OCI-LY3 (cell line): ENCODE results near the gene COL16A1.

Experiments used
- H2AFZ ChIP-seq: fragments of 200-600, 300-600 bp; shearing (Covaris generic); 2 replicates; pipeline ENCODE4 v1.6.0; 2014; ENCODE audit warnings: antibody characterized with exemption, low read depth, low read length
- H3K27ac ChIP-seq: fragments of 200-600, 300-600 bp; sonication (generic); 2 replicates; pipeline ENCODE4 v1.5.1; 2014; ENCODE audit warnings: mild to moderate bottlenecking, low read length, moderate library complexity, mixed read lengths
- H3K27me3 ChIP-seq: fragments of 200-600, 300-600 bp; sonication (generic); 2 replicates; pipeline ENCODE4 v1.6.1; 2014; ENCODE audit warnings: low read depth, low read length, mixed read lengths
- H3K36me3 ChIP-seq: fragments of 200-600, 300-600 bp; sonication (generic); replicated peaks from 2 replicates; pipeline ENCODE3; 2014; ENCODE audit warnings: low read depth, low read length, mixed read lengths
- H3K4me1 ChIP-seq: fragments of 300-600, 200-600 bp; sonication (generic); 2 replicates; pipeline ENCODE4 v1.6.1; 2014; ENCODE audit warnings: low read length, mixed read lengths
- H3K4me2 ChIP-seq: fragments of 200-600, 300-600 bp; sonication (generic); 2 replicates; pipeline ENCODE4 v1.6.1; 2014; ENCODE audit warnings: low read length, mixed read lengths
- H3K4me3 ChIP-seq: fragments of 300-600, 200-600 bp; sonication (generic); 2 replicates; pipeline ENCODE4 v1.5.1; 2014; ENCODE audit warnings: antibody characterized with exemption, mild to moderate bottlenecking, low read length, moderate library complexity
- H3K79me2 ChIP-seq: fragments of 300-600, 200-600 bp; shearing (Covaris generic); 2 replicates; pipeline ENCODE4 v1.6.1; 2014; ENCODE audit warnings: mild to moderate bottlenecking, low read length, mixed read lengths
- H3K9ac ChIP-seq: fragments of 300-600, 200-600 bp; shearing (Covaris generic); 2 replicates; pipeline ENCODE4 v1.6.0; 2014; ENCODE audit warnings: mild to moderate bottlenecking, low read length, moderate library complexity
- H3K9me3 ChIP-seq: fragments of 200-600, 300-600 bp; shearing (Covaris generic); 2 replicates; pipeline ENCODE4 v1.6.1; 2014; ENCODE audit warnings: low read length, mixed read lengths; ENCODE audit not compliant: insufficient read depth
- H4K20me1 ChIP-seq: fragments of 200-600, 300-600 bp; sonication (generic); 2 replicates; pipeline ENCODE4 v1.6.1; 2016; ENCODE audit warnings: low read length, mixed read lengths; ENCODE audit not compliant: insufficient read depth
- EZH2phosphoT487 ChIP-seq: fragments of 200-600 bp; shearing (Covaris generic); IDR thresholded peaks from 2 replicates; pipeline ENCODE4 v1.6.1; 2018; ENCODE audit warnings: antibody characterized with exemption, mixed run types, low read depth
- TF ChIP-seq, protein P1 (sequence below): fragments of 200-600, 300-600 bp; sonication (generic); IDR thresholded peaks from 2 replicates; pipeline ENCODE4 v1.5.1; 2014; ENCODE audit warnings: antibody characterized with exemption, low read length, low read depth

COL16A1 gene

GRCh38 chr1:31653717-31654473 is 49.9 kb downstream of the COL16A1 start:
- Histone ChIP-seq H3K36me3 (no peaks in the 10 kb centered on the region), H3K4me3 (no peak overlapping the region), H3K4me1 (no peaks in the 10 kb centered on the region), H3K27me3 (no peaks in the 10 kb centered on the region), H3K27ac (no peak overlapping the region), H3K9me3 (no peaks in the 10 kb centered on the region), H2AFZ (no peak overlapping the region), H3K79me2 (no peaks in the 10 kb centered on the region), H4K20me1 (no peaks in the 10 kb centered on the region), H3K4me2 (no peak overlapping the region), H3K9ac (no peak overlapping the region)
- TF ChIP-seq, protein P1, sequence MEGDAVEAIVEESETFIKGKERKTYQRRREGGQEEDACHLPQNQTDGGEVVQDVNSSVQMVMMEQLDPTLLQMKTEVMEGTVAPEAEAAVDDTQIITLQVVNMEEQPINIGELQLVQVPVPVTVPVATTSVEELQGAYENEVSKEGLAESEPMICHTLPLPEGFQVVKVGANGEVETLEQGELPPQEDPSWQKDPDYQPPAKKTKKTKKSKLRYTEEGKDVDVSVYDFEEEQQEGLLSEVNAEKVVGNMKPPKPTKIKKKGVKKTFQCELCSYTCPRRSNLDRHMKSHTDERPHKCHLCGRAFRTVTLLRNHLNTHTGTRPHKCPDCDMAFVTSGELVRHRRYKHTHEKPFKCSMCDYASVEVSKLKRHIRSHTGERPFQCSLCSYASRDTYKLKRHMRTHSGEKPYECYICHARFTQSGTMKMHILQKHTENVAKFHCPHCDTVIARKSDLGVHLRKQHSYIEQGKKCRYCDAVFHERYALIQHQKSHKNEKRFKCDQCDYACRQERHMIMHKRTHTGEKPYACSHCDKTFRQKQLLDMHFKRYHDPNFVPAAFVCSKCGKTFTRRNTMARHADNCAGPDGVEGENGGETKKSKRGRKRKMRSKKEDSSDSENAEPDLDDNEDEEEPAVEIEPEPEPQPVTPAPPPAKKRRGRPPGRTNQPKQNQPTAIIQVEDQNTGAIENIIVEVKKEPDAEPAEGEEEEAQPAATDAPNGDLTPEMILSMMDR = no peak

DNA sequence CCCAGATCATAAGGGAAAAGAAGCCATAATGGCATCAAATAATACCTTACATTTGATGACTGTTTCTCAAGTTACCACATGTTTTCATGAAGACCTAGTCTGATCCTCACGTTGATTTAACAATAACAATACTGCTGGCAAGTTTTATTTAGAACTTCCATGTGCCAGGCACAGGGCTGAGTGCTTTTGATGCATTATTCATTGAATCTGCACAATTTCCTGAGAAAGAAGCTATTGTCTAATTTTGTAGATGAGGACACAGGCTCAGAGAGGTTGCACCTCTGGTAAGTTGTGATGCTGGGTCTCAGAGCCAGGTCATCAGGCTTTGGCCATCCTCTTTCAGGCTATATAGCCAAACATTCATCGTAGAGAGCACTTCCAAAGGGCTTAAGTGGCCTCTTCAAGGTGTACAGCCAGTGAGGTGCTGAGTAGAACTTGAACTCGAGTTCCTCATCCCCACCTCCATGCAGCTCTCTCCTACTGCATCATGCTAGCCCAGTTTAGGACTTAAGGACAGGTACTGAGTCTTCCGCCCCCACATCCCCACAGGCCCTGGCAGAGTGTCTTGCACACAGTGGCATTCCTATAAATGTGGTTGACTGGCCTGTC is 50.8 kb downstream of the COL16A1 start:
- no peak overlapping the region for H3K4me2 ChIP-seq
- H4K20me1 ChIP-seq = no peaks in the 10 kb centered on the region
- no peaks in the 10 kb centered on the region for H3K36me3 ChIP-seq
- H3K27ac ChIP-seq = no peak overlapping the region
- TF ChIP-seq, protein P1 = no peak
- no peak for TF ChIP-seq EZH2phosphoT487
- no peaks in the 10 kb centered on the region for H3K9me3 ChIP-seq
- H3K4me3 ChIP-seq = no peak overlapping the region
- H3K27me3 ChIP-seq = no peaks in the 10 kb centered on the region
- no peaks in the 10 kb centered on the region for H3K79me2 ChIP-seq
- no peak overlapping the region for H3K9ac ChIP-seq
- no peak overlapping the region for H2AFZ ChIP-seq
- H3K4me1 ChIP-seq = no peaks in the 10 kb centered on the region

DNA sequence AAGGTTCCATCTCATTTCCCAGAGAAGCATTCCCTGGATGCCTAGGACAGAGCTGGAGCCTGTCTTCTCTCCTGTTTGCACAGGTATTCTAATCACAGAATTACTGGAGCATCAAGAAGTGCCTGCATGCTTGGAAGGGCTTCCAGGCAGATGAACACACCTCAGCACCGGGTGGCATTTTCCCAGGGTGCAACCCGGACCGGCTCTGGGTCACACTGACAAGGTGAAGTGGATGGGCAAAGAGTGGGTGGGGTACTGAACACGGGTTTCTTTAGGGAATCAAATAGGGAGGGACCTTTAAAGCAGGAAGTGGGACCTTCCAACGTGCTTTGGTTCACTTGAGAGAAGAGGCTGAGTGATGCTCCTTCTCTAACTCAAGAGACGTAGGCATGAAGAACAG is 52.1 kb downstream of the COL16A1 start:
- H3K9me3 ChIP-seq = no peaks in the 10 kb centered on the region
- H3K4me1 ChIP-seq = no peaks in the 10 kb centered on the region
- H3K36me3 ChIP-seq = no peaks in the 10 kb centered on the region
- no peak overlapping the region for H3K4me3 ChIP-seq
- no peak overlapping the region for H3K4me2 ChIP-seq
- no peak overlapping the region for H3K9ac ChIP-seq
- no peaks in the 10 kb centered on the region for H3K27me3 ChIP-seq
- TF ChIP-seq EZH2phosphoT487 = no peak
- TF ChIP-seq, protein P1 = no peak
- no peaks in the 10 kb centered on the region for H3K79me2 ChIP-seq
- H4K20me1 ChIP-seq = no peaks in the 10 kb centered on the region
- H2AFZ ChIP-seq = no peak overlapping the region
- no peak overlapping the region for H3K27ac ChIP-seq

DNA sequence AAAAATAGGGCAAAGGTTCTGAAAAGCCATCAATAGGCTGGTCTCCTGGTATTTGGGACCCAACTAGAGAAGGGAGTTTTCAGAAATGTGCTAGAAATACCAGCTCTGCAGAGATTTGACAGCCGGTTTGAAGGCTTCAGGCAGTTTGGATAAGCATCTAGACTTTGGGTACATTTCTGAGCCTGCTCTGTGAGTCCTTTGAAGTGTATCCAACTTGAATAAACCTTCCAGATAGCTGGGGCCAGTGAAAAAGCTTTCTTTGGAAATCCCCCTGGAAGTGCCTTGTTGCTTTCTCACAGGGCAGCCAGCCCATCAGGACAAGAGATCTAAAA is 52.8 kb downstream of the COL16A1 start:
- no peak overlapping the region for H3K4me3 ChIP-seq
- no peaks in the 10 kb centered on the region for H3K27me3 ChIP-seq
- H3K36me3 ChIP-seq = no peaks in the 10 kb centered on the region
- H3K9ac ChIP-seq = no peak overlapping the region
- no peak overlapping the region for H3K4me2 ChIP-seq
- no peaks in the 10 kb centered on the region for H4K20me1 ChIP-seq
- no peaks in the 10 kb centered on the region for H3K4me1 ChIP-seq
- no peak overlapping the region for H2AFZ ChIP-seq
- H3K9me3 ChIP-seq = no peaks in the 10 kb centered on the region
- H3K27ac ChIP-seq = no peak overlapping the region
- H3K79me2 ChIP-seq = no peaks in the 10 kb centered on the region
- TF ChIP-seq EZH2phosphoT487 = no peak
- TF ChIP-seq, protein P1 = no peak
